OCI-LY3 (cell line): Measurements from ENCODE around the gene KANK3.

Source experiments
- CTCF ChIP-seq: fragments of 200-600, 300-600 bp; sonication (generic); IDR thresholded peaks from 2 replicates; pipeline ENCODE4 v1.5.1; 2014; ENCODE audit warnings: antibody characterized with exemption, low read length, low read depth
- EZH2phosphoT487 ChIP-seq: fragments of 200-600 bp; shearing (Covaris generic); IDR thresholded peaks from 2 replicates; pipeline ENCODE4 v1.6.1; 2018; ENCODE audit warnings: antibody characterized with exemption, mixed run types, low read depth

GRCh38 chr19:8388612-8388958, 45.5 kb upstream of the KANK3 start:
- no peak for TF ChIP-seq CTCF
- no peak for TF ChIP-seq EZH2phosphoT487
